ENCODE results near the gene SCP2. TPM values are rescaled to one million over a fixed set of nuclear protein-coding genes. Genes with fewer than 3 reads are reported as not detected.

Gene SCP2
- total RNA-seq, 2 experiments from 2014 or later = 22.7 to 27.0 TPM

DNA sequence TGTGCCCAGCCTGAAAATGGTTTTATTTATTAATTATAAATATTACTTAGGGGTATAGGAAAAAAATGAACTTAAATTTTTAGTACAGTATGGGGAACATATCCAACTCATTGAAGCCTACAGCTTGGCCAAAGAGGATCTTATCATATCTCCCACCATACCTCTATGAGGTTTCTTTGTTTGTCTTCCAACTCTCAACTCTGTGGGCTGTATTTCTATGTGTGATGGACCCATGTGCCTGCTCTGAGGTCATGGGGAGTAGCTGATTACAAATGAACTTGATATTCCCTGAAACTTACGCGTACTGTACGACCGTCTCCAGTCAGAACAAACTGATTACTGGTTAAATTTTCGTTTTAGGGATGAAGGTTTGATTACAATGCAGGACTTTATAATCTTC is 93.5 kb downstream of the SCP2 start:
- Mint-ChIP-seq H3K4me3 (no peak overlapping the region), H3K9me3 (no peaks in the 10 kb centered on the region), H3K36me3 (ENCODE audit: low read depth) (peaks cover 32% of the 10 kb centered on the region), H3K4me1 (ENCODE audit: low read depth) (peaks cover 28% of the 10 kb centered on the region), H3K27ac (no peak overlapping the region), H3K27me3 (no peaks in the 10 kb centered on the region)
- Histone ChIP-seq H3K27me3 (ENCODE audit: control insufficient read depth in 1 of 2, insufficient read depth in 2 of 2, low read length in 2 of 2) (no peaks in the 10 kb centered on the region), H3K27ac (ENCODE audit: low read depth in 1 of 2, low read length in 2 of 2) (no peak overlapping the region), H3K36me3 (ENCODE audit: insufficient read depth, low read length) (peaks cover 10% of the 10 kb centered on the region), H3K9me3 (ENCODE audit: control insufficient read depth in 1 of 2, insufficient read depth in 1 of 2, low read length in 2 of 2) (no peaks in the 10 kb centered on the region), H3K4me3 (ENCODE audit: low read length) (no peak overlapping the region), H3K4me1 (ENCODE audit: insufficient read depth, low read length) (no peaks in the 10 kb centered on the region)
- ChIA-PET POLR2A (no interaction called here), CTCF (no interaction called here)
- no peak for ATAC-seq (ENCODE audit: poor library complexity)
- intact Hi-C loops (cut with DNase I, micrococcal nuclease) = no loop called here
- DNase-seq = no peak
- TF ChIP-seq, protein P1, sequence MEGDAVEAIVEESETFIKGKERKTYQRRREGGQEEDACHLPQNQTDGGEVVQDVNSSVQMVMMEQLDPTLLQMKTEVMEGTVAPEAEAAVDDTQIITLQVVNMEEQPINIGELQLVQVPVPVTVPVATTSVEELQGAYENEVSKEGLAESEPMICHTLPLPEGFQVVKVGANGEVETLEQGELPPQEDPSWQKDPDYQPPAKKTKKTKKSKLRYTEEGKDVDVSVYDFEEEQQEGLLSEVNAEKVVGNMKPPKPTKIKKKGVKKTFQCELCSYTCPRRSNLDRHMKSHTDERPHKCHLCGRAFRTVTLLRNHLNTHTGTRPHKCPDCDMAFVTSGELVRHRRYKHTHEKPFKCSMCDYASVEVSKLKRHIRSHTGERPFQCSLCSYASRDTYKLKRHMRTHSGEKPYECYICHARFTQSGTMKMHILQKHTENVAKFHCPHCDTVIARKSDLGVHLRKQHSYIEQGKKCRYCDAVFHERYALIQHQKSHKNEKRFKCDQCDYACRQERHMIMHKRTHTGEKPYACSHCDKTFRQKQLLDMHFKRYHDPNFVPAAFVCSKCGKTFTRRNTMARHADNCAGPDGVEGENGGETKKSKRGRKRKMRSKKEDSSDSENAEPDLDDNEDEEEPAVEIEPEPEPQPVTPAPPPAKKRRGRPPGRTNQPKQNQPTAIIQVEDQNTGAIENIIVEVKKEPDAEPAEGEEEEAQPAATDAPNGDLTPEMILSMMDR (IDR thresholded peaks at IDR 0.05) = no peak

DNA sequence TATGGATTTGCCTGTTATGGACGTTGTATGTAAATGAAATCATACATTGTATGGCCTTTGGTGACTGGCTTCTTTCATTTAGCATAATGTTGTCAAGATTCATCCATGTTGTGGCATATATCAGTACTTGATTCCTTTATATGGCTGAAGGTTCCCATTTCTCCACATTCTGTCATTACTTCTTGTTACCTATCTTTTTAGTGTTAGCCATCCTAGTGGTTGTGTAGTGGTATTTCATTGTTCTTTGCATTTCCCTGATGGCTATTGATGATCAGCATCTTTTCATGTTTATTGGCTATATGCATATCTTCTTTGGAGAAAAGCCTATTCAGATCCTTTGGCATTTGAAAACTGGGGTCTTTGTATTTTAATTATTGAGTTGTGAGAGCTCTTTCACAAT is 95.1 kb downstream of the SCP2 start:
- Histone ChIP-seq H3K9me3 (ENCODE audit: control insufficient read depth in 1 of 2, insufficient read depth in 1 of 2, low read length in 2 of 2) (no peaks in the 10 kb centered on the region), H3K27ac (ENCODE audit: low read depth in 1 of 2, low read length in 2 of 2) (no peak overlapping the region), H3K27me3 (ENCODE audit: control insufficient read depth in 1 of 2, insufficient read depth in 2 of 2, low read length in 2 of 2) (no peaks in the 10 kb centered on the region), H3K4me1 (ENCODE audit: insufficient read depth, low read length) (no peaks in the 10 kb centered on the region), H3K4me3 (ENCODE audit: low read length) (no peak overlapping the region), H3K36me3 (ENCODE audit: insufficient read depth, low read length) (peaks cover 14% of the 10 kb centered on the region)
- H3K4me3 Mint-ChIP-seq = no peak overlapping the region
- CTCF ChIA-PET = no interaction called here
- peaks cover 14% of the 10 kb centered on the region for H3K4me1 Mint-ChIP-seq (ENCODE audit: low read depth)
- no peaks in the 10 kb centered on the region for H3K9me3 Mint-ChIP-seq
- ATAC-seq (ENCODE audit: poor library complexity) = no peak
- H3K27me3 Mint-ChIP-seq = no peaks in the 10 kb centered on the region
- POLR2A ChIA-PET = no interaction called here
- intact Hi-C loops (cut with DNase I, micrococcal nuclease) = no loop called here
- H3K36me3 Mint-ChIP-seq (ENCODE audit: low read depth) = peaks cover 26% of the 10 kb centered on the region
- no peak for DNase-seq
- TF ChIP-seq, protein P1 (IDR thresholded peaks at IDR 0.05) = no peak
- no peak overlapping the region for H3K27ac Mint-ChIP-seq

DNA sequence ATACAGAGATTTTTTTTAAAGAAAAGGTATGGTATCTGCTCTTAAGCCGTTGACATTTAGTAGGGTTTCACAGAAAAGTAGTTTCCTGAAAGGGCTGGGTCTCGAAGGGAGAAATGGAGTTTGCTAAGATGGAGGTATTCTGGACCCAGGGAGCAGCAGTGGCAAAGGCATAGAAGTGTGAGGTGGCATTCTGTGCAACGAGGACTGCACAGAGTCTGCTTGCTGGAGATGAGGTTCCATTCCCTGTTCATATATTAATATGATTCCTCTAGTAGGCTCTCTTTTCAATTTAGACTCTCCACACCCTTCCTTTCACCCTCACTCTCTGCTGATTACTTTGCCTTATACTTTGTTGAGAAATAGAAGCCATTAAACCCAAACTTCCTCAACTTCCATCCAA is 96.5 kb downstream of the SCP2 start:
- Histone ChIP-seq H3K9me3 (ENCODE audit: control insufficient read depth in 1 of 2, insufficient read depth in 1 of 2, low read length in 2 of 2) (no peaks in the 10 kb centered on the region), H3K4me1 (ENCODE audit: insufficient read depth, low read length) (no peaks in the 10 kb centered on the region), H3K36me3 (ENCODE audit: insufficient read depth, low read length) (peaks cover 15% of the 10 kb centered on the region), H3K4me3 (ENCODE audit: low read length) (no peak overlapping the region), H3K27ac (ENCODE audit: low read depth in 1 of 2, low read length in 2 of 2) (no peak overlapping the region), H3K27me3 (ENCODE audit: control insufficient read depth in 1 of 2, insufficient read depth in 2 of 2, low read length in 2 of 2) (no peaks in the 10 kb centered on the region)
- no peak overlapping the region for H3K4me3 Mint-ChIP-seq
- peak overlapping the region; percentile 12 for H3K27ac Mint-ChIP-seq
- ChIA-PET CTCF (no interaction called here), POLR2A (no interaction called here)
- peaks cover 10% of the 10 kb centered on the region for H3K4me1 Mint-ChIP-seq (ENCODE audit: low read depth)
- peaks cover 30% of the 10 kb centered on the region for H3K36me3 Mint-ChIP-seq (ENCODE audit: low read depth)
- H3K9me3 Mint-ChIP-seq = no peaks in the 10 kb centered on the region
- intact Hi-C loops (cut with DNase I, micrococcal nuclease) = no loop called here
- DNase-seq = no peak
- TF ChIP-seq, protein P1 (IDR thresholded peaks at IDR 0.05) = no peak
- no peaks in the 10 kb centered on the region for H3K27me3 Mint-ChIP-seq
- ATAC-seq (ENCODE audit: poor library complexity) = no peak

Data from CD4-positive, alpha-beta T cell (primary cell).